ENCODE results near the gene MAP7. TPM values are rescaled to one million over a fixed set of nuclear protein-coding genes. Genes with fewer than 3 reads are reported as not detected.

MAP7 gene
- total RNA-seq, 1 donor from 2014 or later: 101 TPM

DNA sequence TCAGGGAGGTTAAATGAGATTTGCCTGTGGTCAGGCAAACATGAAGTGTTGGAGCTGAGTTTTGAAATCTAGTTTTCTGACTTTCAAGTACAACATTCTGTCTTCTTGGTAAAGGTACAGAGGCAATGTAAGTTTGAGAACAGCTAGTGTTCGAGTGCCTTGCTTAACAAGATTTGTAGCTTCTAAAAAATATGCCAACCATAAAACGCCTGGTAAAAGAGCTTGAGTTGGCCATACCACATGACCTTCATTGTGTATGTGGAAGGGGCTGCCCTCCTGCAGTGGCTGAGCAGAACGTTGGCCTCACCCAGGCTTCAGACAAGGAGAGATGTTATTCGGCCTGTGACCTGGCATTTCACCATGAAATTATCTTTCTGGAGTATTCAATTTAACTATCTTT is 86.5 kb downstream of the MAP7 start:
- no peak for DNase-seq (ENCODE audit: low spot score, unreplicated experiment)
- H3K9me3 Mint-ChIP-seq (ENCODE audit: low read depth): peaks cover 5% of the 10 kb centered on the region
- no peak overlapping the region for H3K4me3 Mint-ChIP-seq (ENCODE audit: low read depth)
- H3K36me3 Mint-ChIP-seq (ENCODE audit: insufficient read depth): peaks cover 8% of the 10 kb centered on the region
- H3K27me3 Mint-ChIP-seq: no peaks in the 10 kb centered on the region
- H3K27ac Mint-ChIP-seq: peak overlapping the region; percentile 41
- H3K4me1 Mint-ChIP-seq (ENCODE audit: low read depth): peaks cover 17% of the 10 kb centered on the region
- TF ChIP-seq, protein P1, sequence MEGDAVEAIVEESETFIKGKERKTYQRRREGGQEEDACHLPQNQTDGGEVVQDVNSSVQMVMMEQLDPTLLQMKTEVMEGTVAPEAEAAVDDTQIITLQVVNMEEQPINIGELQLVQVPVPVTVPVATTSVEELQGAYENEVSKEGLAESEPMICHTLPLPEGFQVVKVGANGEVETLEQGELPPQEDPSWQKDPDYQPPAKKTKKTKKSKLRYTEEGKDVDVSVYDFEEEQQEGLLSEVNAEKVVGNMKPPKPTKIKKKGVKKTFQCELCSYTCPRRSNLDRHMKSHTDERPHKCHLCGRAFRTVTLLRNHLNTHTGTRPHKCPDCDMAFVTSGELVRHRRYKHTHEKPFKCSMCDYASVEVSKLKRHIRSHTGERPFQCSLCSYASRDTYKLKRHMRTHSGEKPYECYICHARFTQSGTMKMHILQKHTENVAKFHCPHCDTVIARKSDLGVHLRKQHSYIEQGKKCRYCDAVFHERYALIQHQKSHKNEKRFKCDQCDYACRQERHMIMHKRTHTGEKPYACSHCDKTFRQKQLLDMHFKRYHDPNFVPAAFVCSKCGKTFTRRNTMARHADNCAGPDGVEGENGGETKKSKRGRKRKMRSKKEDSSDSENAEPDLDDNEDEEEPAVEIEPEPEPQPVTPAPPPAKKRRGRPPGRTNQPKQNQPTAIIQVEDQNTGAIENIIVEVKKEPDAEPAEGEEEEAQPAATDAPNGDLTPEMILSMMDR (IDR thresholded peaks at IDR 0.05; ENCODE audit: unreplicated experiment): no peak

DNA sequence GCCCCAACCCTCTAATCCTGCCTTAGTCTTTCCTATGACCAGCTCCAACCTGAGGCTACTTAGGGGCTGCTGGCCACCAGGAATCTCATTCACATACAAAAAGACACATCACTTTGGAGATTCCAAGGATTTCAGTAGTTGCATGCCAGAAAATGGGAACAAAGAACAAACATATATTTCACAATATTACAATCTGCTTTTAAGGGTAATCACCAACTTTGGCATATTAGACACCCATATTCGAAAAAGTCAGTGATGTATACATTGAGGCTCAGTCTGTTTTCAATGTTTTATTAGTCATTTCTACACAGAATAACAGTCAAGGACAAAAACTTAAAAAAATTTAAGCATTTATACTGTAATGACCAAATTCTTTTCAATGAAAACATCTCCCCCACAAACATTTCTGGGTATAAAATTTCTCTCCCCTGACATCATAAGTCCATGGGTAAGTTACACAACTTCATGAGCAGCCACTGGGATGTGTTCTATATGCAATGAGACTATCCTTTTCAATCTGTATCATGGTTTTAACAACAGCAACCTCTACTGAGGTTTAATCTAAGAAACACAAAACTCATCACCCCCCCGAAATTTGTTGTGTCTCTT is 103.5 kb downstream of the MAP7 start:
- no peak for DNase-seq (ENCODE audit: low spot score, unreplicated experiment)
- TF ChIP-seq, protein P1 (IDR thresholded peaks at IDR 0.05; ENCODE audit: unreplicated experiment): no peak
- Mint-ChIP-seq H3K9me3 (ENCODE audit: low read depth) (peaks cover 7% of the 10 kb centered on the region), H3K4me3 (ENCODE audit: low read depth) (no peak overlapping the region), H3K27me3 (no peaks in the 10 kb centered on the region), H3K27ac (no peak overlapping the region), H3K36me3 (ENCODE audit: insufficient read depth) (peaks cover 13% of the 10 kb centered on the region), H3K4me1 (ENCODE audit: low read depth) (peaks cover 19% of the 10 kb centered on the region)

DNA sequence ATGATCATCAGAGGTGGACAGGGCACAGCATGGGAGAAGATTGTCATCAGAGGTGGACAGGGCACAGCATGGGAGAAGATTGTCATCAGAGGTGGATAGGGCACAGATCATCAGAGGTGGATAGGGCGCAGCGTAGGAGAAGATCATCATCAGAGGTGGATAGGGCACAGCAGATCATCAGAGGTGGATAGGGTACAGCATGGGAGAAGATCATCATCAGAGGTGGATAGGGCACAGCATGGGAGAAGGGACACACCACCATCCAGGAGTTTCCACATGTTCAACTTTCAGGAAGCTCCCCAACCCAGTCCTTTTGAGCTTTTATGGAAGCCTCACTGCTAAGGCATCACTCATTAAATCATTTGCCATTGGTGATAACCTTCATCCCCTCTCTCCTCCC is 104.1 kb downstream of the MAP7 start:
- H3K27me3 Mint-ChIP-seq: no peaks in the 10 kb centered on the region

DNA sequence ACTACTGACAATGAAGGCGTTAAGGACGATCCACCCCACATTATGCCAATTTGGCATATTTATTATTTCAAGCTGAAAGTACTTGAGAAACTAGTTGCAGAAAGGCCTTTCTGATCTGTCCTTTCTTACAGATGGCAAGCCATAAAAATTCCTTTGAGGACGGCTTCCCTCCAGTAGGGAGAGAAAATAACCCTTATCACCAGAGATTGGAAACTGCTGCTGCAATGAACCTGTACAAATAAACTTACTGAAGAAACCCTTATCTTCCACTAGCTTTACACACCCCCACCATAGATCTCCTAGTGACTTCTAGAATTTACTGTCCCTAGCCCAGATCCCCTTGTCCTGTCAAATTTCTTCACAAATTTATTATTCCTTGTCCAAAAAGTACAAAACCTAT is 105.2 kb downstream of the MAP7 start:
- Mint-ChIP-seq H3K4me1 (ENCODE audit: low read depth) (peaks cover 25% of the 10 kb centered on the region), H3K36me3 (ENCODE audit: insufficient read depth) (peaks cover 5% of the 10 kb centered on the region), H3K27me3 (no peaks in the 10 kb centered on the region), H3K4me3 (ENCODE audit: low read depth) (no peak overlapping the region), H3K27ac (peak overlapping the region; percentile 1), H3K9me3 (ENCODE audit: low read depth) (no peaks in the 10 kb centered on the region)
- no peak for DNase-seq (ENCODE audit: low spot score, unreplicated experiment)
- TF ChIP-seq, protein P1 (IDR thresholded peaks at IDR 0.05; ENCODE audit: unreplicated experiment): no peak

More for the DNA sequence above, 104.1 kb downstream of the MAP7 start:
- H3K4me3 Mint-ChIP-seq (ENCODE audit: low read depth): no peak overlapping the region
- DNase-seq (ENCODE audit: low spot score, unreplicated experiment): no peak
- TF ChIP-seq, protein P1 (IDR thresholded peaks at IDR 0.05; ENCODE audit: unreplicated experiment): no peak
- H3K27ac Mint-ChIP-seq: no peak overlapping the region
- H3K9me3 Mint-ChIP-seq (ENCODE audit: low read depth): peaks cover 3% of the 10 kb centered on the region
- peaks cover 19% of the 10 kb centered on the region for H3K4me1 Mint-ChIP-seq (ENCODE audit: low read depth)
- H3K36me3 Mint-ChIP-seq (ENCODE audit: insufficient read depth): peaks cover 8% of the 10 kb centered on the region

DNA sequence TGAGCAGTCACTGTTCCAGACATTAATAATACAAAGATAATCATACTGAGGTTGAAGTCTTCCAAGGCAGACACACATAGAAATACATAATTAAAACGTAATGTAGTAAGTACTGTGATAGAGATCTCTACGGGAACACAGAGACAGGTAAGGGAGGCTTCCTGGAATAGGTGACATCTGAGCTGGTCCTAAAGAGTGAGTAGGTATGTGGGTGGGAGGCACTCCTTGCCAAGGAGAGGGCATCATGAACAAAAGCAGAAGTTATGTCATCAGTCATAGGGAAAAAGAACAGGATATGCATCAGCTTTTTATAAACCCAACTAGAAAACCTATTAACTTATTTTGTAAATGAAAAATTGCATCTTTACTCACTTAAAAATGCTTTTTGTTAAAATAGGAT is 110.0 kb downstream of the MAP7 start:
- Mint-ChIP-seq H3K27me3 (no peaks in the 10 kb centered on the region), H3K4me1 (ENCODE audit: low read depth) (peaks cover 48% of the 10 kb centered on the region), H3K27ac (peak overlapping the region; percentile 91), H3K36me3 (ENCODE audit: insufficient read depth) (no peaks in the 10 kb centered on the region), H3K4me3 (ENCODE audit: low read depth) (no peak overlapping the region), H3K9me3 (ENCODE audit: low read depth) (no peaks in the 10 kb centered on the region)
- DNase-seq (ENCODE audit: low spot score, unreplicated experiment): no peak
- TF ChIP-seq, protein P1 (IDR thresholded peaks at IDR 0.05; ENCODE audit: unreplicated experiment): no peak
